ENCODE data around the gene PCDHGC3. TPM values are rescaled to one million over a fixed set of nuclear protein-coding genes. Genes with fewer than 3 reads are reported as not detected.

Gene PCDHGC3
- total RNA-seq, 2 experiments from 2014 or later, result 27.2 to 59.7 TPM

GRCh38 chr5:141494761-141495452 is 19.1 kb downstream of the PCDHGC3 start:
- POLR2A ChIA-PET, result no interaction called here
- Histone ChIP-seq H2AFZ (ENCODE audit: low read length) (no peak overlapping the region), H3K9me3 (ENCODE audit: low read length) (no peaks in the 10 kb centered on the region), H3K4me2 (ENCODE audit: low read length) (no peak overlapping the region), H3K4me1 (ENCODE audit: insufficient read depth, low read length, poor library complexity, severe bottlenecking) (no peaks in the 10 kb centered on the region), H3K4me3 (ENCODE audit: low read depth, low read length, poor library complexity, severe bottlenecking) (no peak overlapping the region), H3K27ac (ENCODE audit: low read depth, low read length, poor library complexity, severe bottlenecking) (no peak overlapping the region), H3K9me2 (ENCODE audit: insufficient read depth, low read length) (no peaks in the 10 kb centered on the region), H4K20me1 (ENCODE audit: insufficient read depth, low read length) (no peaks in the 10 kb centered on the region), H3K79me2 (ENCODE audit: insufficient read depth, low read depth, low read length) (no peaks in the 10 kb centered on the region), H3K36me3 (ENCODE audit: insufficient read depth, low read length) (peaks cover 73% of the 10 kb centered on the region)
- no peak for TF ChIP-seq EZH2phosphoT487 (IDR thresholded peaks at IDR 0.05; ENCODE audit: borderline replicate concordance, low read depth, low read length)
- TF ChIP-seq, protein P1, sequence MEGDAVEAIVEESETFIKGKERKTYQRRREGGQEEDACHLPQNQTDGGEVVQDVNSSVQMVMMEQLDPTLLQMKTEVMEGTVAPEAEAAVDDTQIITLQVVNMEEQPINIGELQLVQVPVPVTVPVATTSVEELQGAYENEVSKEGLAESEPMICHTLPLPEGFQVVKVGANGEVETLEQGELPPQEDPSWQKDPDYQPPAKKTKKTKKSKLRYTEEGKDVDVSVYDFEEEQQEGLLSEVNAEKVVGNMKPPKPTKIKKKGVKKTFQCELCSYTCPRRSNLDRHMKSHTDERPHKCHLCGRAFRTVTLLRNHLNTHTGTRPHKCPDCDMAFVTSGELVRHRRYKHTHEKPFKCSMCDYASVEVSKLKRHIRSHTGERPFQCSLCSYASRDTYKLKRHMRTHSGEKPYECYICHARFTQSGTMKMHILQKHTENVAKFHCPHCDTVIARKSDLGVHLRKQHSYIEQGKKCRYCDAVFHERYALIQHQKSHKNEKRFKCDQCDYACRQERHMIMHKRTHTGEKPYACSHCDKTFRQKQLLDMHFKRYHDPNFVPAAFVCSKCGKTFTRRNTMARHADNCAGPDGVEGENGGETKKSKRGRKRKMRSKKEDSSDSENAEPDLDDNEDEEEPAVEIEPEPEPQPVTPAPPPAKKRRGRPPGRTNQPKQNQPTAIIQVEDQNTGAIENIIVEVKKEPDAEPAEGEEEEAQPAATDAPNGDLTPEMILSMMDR (conservative IDR thresholded peaks at IDR 0.05; ENCODE audit: low read length), result no peak
- intact Hi-C loops (cut with micrococcal nuclease; ENCODE audit: unreplicated experiment), result no loop called here
- no peak for DNase-seq (ENCODE audit: low spot score)
- BruUV-seq (replicated peaks), result no TSS peak
- CTCF ChIA-PET (ENCODE audit: unreplicated experiment), result no interaction called here

DNA sequence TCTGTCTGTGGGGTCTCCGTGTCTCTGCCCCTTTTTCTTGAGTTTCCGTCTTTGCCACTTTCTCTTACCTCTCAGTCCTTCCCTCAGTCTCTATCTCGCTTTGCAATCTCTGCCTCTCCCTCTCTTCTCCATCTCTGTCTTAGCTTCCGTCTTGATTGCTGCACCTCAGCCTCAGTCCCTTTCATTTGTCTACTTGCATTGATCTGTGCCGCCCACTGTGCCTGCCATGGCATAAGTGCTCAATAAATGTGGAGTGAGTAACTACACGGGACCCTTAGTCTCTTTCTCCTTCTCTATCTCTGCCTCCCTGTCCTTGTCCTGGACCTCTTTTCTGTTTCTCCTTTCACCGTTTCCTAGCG is 19.7 kb downstream of the PCDHGC3 start:
- H3K27ac ChIP-seq (ENCODE audit: low read depth, low read length, poor library complexity, severe bottlenecking), result no peak overlapping the region
- no peak for DNase-seq (ENCODE audit: low spot score)
- H3K9me3 ChIP-seq (ENCODE audit: low read length), result no peaks in the 10 kb centered on the region
- BruUV-seq (replicated peaks), result no TSS peak
- TF ChIP-seq, protein P1 (conservative IDR thresholded peaks at IDR 0.05; ENCODE audit: low read length), result no peak
- no peak for TF ChIP-seq EZH2phosphoT487 (IDR thresholded peaks at IDR 0.05; ENCODE audit: borderline replicate concordance, low read depth, low read length)
- H4K20me1 ChIP-seq (ENCODE audit: insufficient read depth, low read length), result no peaks in the 10 kb centered on the region
- H3K79me2 ChIP-seq (ENCODE audit: insufficient read depth, low read depth, low read length), result no peaks in the 10 kb centered on the region
- peaks cover 69% of the 10 kb centered on the region for H3K36me3 ChIP-seq (ENCODE audit: insufficient read depth, low read length)
- H2AFZ ChIP-seq (ENCODE audit: low read length), result no peak overlapping the region
- H3K9me2 ChIP-seq (ENCODE audit: insufficient read depth, low read length), result no peaks in the 10 kb centered on the region
- no peak overlapping the region for H3K4me3 ChIP-seq (ENCODE audit: low read depth, low read length, poor library complexity, severe bottlenecking)
- intact Hi-C loops (cut with micrococcal nuclease; ENCODE audit: unreplicated experiment), result no loop called here
- ChIA-PET CTCF (ENCODE audit: unreplicated experiment) (no interaction called here), POLR2A (no interaction called here)
- H3K4me2 ChIP-seq (ENCODE audit: low read length), result no peak overlapping the region
- H3K4me1 ChIP-seq (ENCODE audit: insufficient read depth, low read length, poor library complexity, severe bottlenecking), result no peaks in the 10 kb centered on the region

- POLR2A ChIA-PET, result interaction anchor here (2.1 kb wide), 1 partner anchor 18 kb away, joined by 6 read pairs; no protein-coding TSS in a partner anchor
- no TSS peak for BruUV-seq (replicated peaks)
- H3K4me1 ChIP-seq (ENCODE audit: insufficient read depth, low read length, poor library complexity, severe bottlenecking), result no peaks in the 10 kb centered on the region
- CTCF ChIA-PET (ENCODE audit: unreplicated experiment), result no interaction called here
- TF ChIP-seq, protein P1 (conservative IDR thresholded peaks at IDR 0.05; ENCODE audit: low read length), result no peak
- no peak for TF ChIP-seq EZH2phosphoT487 (IDR thresholded peaks at IDR 0.05; ENCODE audit: borderline replicate concordance, low read depth, low read length)
- no peaks in the 10 kb centered on the region for H3K9me3 ChIP-seq (ENCODE audit: low read length)
- H3K4me2 ChIP-seq (ENCODE audit: low read length), result no peak overlapping the region
- no peak for DNase-seq (ENCODE audit: low spot score)
- H3K9me2 ChIP-seq (ENCODE audit: insufficient read depth, low read length), result no peaks in the 10 kb centered on the region
- peaks cover 67% of the 10 kb centered on the region for H3K36me3 ChIP-seq (ENCODE audit: insufficient read depth, low read length)
- H3K27ac ChIP-seq (ENCODE audit: low read depth, low read length, poor library complexity, severe bottlenecking), result no peak overlapping the region
- H3K4me3 ChIP-seq (ENCODE audit: low read depth, low read length, poor library complexity, severe bottlenecking), result no peak overlapping the region
- H3K79me2 ChIP-seq (ENCODE audit: insufficient read depth, low read depth, low read length), result no peaks in the 10 kb centered on the region
- intact Hi-C loops (cut with micrococcal nuclease; ENCODE audit: unreplicated experiment), result no loop called here
- no peaks in the 10 kb centered on the region for H4K20me1 ChIP-seq (ENCODE audit: insufficient read depth, low read length)
- H2AFZ ChIP-seq (ENCODE audit: low read length), result no peak overlapping the region
These were observed 20.3 kb downstream of the PCDHGC3 start for GRCh38 chr5:141496038-141496437.
